H1 (cell line): ENCODE data around the gene BHLHE23. TPM values are rescaled to one million over a fixed set of nuclear protein-coding genes. Genes with fewer than 3 reads are reported as not detected.

Experiments used
- CHD7 ChIP-seq: fragments of 300-600 bp; sonication (generic); IDR thresholded peaks from 2 replicates; pipeline ENCODE4 v1.7.1; 2012; ENCODE audit warnings: low read length, moderate library complexity, mild to moderate bottlenecking, inconsistent platforms; ENCODE audit not compliant: insufficient replicate concordance
- SAP30 ChIP-seq: fragments of 300-600 bp; sonication (generic); IDR thresholded peaks from 2 replicates; pipeline ENCODE4 v1.7.1; 2012; ENCODE audit warnings: low read length, moderate library complexity, mild to moderate bottlenecking, inconsistent platforms; ENCODE audit not compliant: insufficient read depth, insufficient replicate concordance
- TAF7 ChIP-seq: optimal IDR thresholded peaks from 2 replicates; pipeline ENCODE3; 2011; ENCODE audit warnings: low read depth, mild to moderate bottlenecking, inconsistent platforms, low read length, moderate library complexity, borderline replicate concordance
- USF2 ChIP-seq: IDR thresholded peaks from 2 replicates; pipeline ENCODE4 v1.6.1; 2011; ENCODE audit warnings: low read length, improper control_type of control experiment
- polyA plus RNA-seq, 7 experiments: library from polyadenylated mRNA; depleted of rRNA in 3 of 7; stranded (reverse) in 5 of 7; unstranded in 2 of 7; fragments of >200 nt in 5 of 7; fragments of 200-250 nt in 2 of 7; gene quantifications; 1 replicate in 5 of 7; 2 replicates in 1 of 7; 4 replicates in 1 of 7; pipeline versions ENCODE4 v1.2.1 to v1.2.3, GENCODE V29; 2011 to 2013; ENCODE audit warnings: missing spikeins in 2 of 7, mixed read lengths in 2 of 7
- total RNA-seq: library from RNA; stranded (reverse); fragmentation: NEBNext Ultra II Directional; extraction: Animal tissue kit (Norgen Biotek cat#: 25700); gene quantifications from 2 replicates; pipeline ENCODE4 v1.2.1, GENCODE V29; 2021

Gene BHLHE23
- total and polyA plus RNA-seq, 2 of the 8 experiments (the other 6 are each of a cell fraction or from before 2014, with no cell fraction given): 0.47 TPM; not detected in 1

DNA sequence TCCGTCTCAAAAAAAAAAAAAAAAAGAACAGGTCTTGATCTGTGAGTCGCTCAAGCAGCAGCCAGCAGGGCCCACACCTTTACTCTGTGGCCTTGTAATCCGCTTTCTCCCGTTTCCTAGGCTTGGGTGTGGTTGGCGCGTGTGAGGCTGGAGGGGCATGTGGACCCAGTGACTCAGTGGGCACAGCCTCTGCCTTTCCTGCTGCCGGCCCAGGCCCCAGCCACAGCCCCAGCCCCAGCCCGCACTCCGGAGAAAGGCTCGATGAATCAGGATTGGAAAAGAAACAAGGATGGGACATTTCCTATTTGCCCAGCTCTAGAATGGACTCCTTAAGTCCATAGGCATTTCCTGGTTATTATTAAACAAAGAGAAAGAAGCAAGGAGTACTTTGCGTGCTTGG is 4.3 kb downstream of the BHLHE23 start (continued):
- no peak for TF ChIP-seq USF2
- TF ChIP-seq TAF7: no peak
- no peak for TF ChIP-seq SAP30
- TF ChIP-seq CHD7: no peak
